ENCODE data around the gene NRXN3.

GRCh38 chr14:78195431-78195830 is 25.3 kb downstream of the NRXN3 start:
- no peak for TF ChIP-seq CTCF (IDR thresholded peaks at IDR 0.05)
- no peak for TF ChIP-seq EZH2 (IDR thresholded peaks at IDR 0.05)
- TF ChIP-seq EZH2phosphoT487 (IDR thresholded peaks at IDR 0.05), result no peak
